Measurements from ENCODE around the gene CCDC59.

Gene CCDC59

DNA sequence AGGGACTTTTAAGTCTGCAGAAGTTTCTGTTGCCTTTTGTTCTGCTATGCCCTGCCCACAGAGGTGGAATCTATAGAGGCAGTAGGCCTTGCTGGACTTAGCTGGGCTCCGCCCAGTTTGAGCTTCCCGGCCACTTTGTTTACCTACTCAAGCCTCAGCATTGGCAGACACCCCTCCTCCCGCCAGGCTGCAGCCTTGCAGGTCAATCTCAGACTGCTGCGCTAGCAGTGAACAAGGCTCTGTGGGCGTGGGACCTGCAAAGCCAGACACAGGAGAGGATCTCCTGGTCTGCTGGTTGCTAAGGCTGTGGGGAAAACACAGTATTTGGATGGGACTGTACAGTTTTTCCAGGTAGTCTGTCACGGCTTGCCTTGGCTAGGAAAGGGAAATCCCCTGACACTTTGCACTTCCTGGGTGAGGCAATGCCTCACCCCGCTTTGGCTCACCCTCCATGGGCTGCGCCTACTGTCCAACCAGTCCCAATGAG, 43.7 kb downstream of the CCDC59 start:
- no peak for DNase-seq (ENCODE audit: low spot score)

All from hematopoietic multipotent progenitor cell treated with erythropoietin and hydrocortisone succinate and interleukin-3 and kit ligand, for 17 days (in vitro differentiated cells).